BJ (cell line): ENCODE measurements around the gene GIPC3. TPM values are rescaled to one million over a fixed set of nuclear protein-coding genes. Genes with fewer than 3 reads are reported as not detected.

Source experiments
- CTCF ChIA-PET: fragments of 350-600 bp; formaldehyde crosslinking; extraction: SDS; loops from one replicate; lab custom pipeline; 2021; ENCODE audit warnings: antibody characterized with exemption, inconsistent platforms; lab: Yijun Ruan, JAX
- POLR2A ChIA-PET: fragments of 300-600 bp; sonication (Branson Sonifier 250); formaldehyde crosslinking; extraction: SDS; loops from one replicate; lab custom pipeline; 2021; ENCODE audit warnings: antibody characterized with exemption; lab: Charles Lee
- DNase-seq: peaks from one replicate; pipeline ENCODE4 v3.0.0-alpha.2; 2011; ENCODE audit warnings: low read depth
- H3K27me3 ChIP-seq: 2 replicates; pipeline ENCODE4 v1.6.0; 2011; ENCODE audit warnings: low read length; ENCODE audit not compliant: control insufficient read depth, insufficient read depth
- H3K36me3 ChIP-seq: 2 replicates; pipeline ENCODE4 v1.5.1; 2011; ENCODE audit warnings: low read length; ENCODE audit not compliant: control insufficient read depth, insufficient read depth
- H3K4me3 ChIP-seq: 2 replicates; pipeline ENCODE4 v1.5.1; 2011; ENCODE audit warnings: low read depth, mild to moderate bottlenecking, control low read depth, low read length
- CTCF ChIP-seq: IDR thresholded peaks from 2 replicates; pipeline ENCODE4 v1.5.1; 2011; ENCODE audit warnings: low read depth, mild to moderate bottlenecking, control low read depth, inconsistent platforms, low read length, moderate library complexity; ENCODE audit not compliant: insufficient read depth
- polyA plus RNA-seq: library from polyadenylated mRNA; depleted of rRNA; stranded (reverse); fragments of >200 nt; gene quantifications from 2 replicates; pipeline ENCODE4 v1.2.3, GENCODE V29; 2011

The GIPC3 gene
- polyA plus RNA-seq, 1 experiment = 0.63 TPM

GRCh38 chr19:3591876-3592613, 6.8 kb downstream of the GIPC3 start:
- Histone ChIP-seq H3K36me3 (no peaks in the 10 kb centered on the region), H3K27me3 (no peaks in the 10 kb centered on the region), H3K4me3 (no peak overlapping the region)
- no peak for TF ChIP-seq CTCF
- ChIA-PET POLR2A (no interaction called here), CTCF (interaction anchor here (0.8 to 1.4 kb wide), 2 partner anchors 27 to 44 kb away, joined by 3 read pairs; no protein-coding TSS in a partner anchor)
- DNase-seq = no peak

GRCh38 chr19:3593156-3593555, 7.9 kb downstream of the GIPC3 start:
- no peak overlapping the region for H3K4me3 ChIP-seq
- DNase-seq = no peak
- ChIA-PET POLR2A (no interaction called here), CTCF (interaction anchor here (1.3 to 1.4 kb wide), 2 partner anchors 11 to 26 kb away, joined by 3 read pairs; no protein-coding TSS in a partner anchor)
- no peaks in the 10 kb centered on the region for H3K36me3 ChIP-seq
- no peaks in the 10 kb centered on the region for H3K27me3 ChIP-seq
- TF ChIP-seq CTCF = 0 out of 2 replicates have a peak, but pooled peaks have one; percentile 10

GRCh38 chr19:3595521-3596061, 10.3 kb downstream of the GIPC3 start:
- Histone ChIP-seq H3K4me3 (no peak overlapping the region), H3K27me3 (no peaks in the 10 kb centered on the region), H3K36me3 (no peaks in the 10 kb centered on the region)
- no peak for TF ChIP-seq CTCF
- ChIA-PET CTCF (interaction anchor here (1.7 kb wide), 1 partner anchor 9 kb away, joined by 10 read pairs; the partner anchor contains the start of gene GIPC3), POLR2A (no interaction called here)
- DNase-seq = no peak

- no peaks in the 10 kb centered on the region for H3K36me3 ChIP-seq
- ChIA-PET POLR2A (no interaction called here), CTCF (no interaction called here)
- no peak for DNase-seq
- TF ChIP-seq CTCF = peak; percentile 16; the same call in 1 of the 2 replicates
- no peaks in the 10 kb centered on the region for H3K27me3 ChIP-seq
- H3K4me3 ChIP-seq = no peak overlapping the region
Measured at GRCh38 chr19:3599776-3600187, 14.5 kb downstream of the GIPC3 start.

- H3K27me3 ChIP-seq = no peaks in the 10 kb centered on the region
- H3K36me3 ChIP-seq = no peaks in the 10 kb centered on the region
- POLR2A ChIA-PET = no interaction called here
- CTCF ChIA-PET = no interaction called here
- DNase-seq = no peak
- TF ChIP-seq CTCF = no peak
- no peak overlapping the region for H3K4me3 ChIP-seq
Measured at GRCh38 chr19:3601021-3601420, 15.7 kb downstream of the GIPC3 start.
